CD4-positive, alpha-beta T cell treated with Interleukin-4 for 4 hours (primary cell): Measurements from ENCODE around the gene SERTM1.

Experiments used
- DNase-seq: peaks from one replicate; pipeline ENCODE4 v3.0.0-alpha.2; 2020

Gene SERTM1

DNA sequence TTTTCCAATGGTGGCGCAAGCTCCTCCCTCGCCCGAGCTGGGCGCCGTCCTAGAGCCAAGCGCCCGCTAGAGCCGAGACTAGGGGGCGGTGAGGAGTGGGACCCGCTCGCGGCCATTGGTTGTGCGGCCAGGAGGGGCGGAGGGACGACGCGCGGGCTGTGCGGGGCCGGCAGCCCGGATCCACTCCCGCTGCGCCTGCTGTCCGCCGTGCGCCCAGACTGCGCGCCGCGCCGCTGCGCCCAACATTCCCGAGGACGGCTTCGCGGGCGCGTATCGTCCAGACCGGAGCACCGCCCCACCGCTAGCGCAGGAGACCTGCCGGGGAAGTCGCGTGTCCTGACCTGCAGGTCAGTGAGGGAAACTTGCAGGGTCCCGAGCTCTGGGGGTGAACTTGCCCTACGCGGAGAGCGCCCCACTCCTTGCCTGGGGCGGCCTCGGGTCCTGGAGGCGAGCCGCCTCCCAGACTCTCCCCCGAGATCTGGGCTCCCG lies at the start of gene SERTM1:
SERTM1 (plus strand) TSS at position 183 of the 489 bp plus-strand sequence. CDS start 21,059 bp downstream, outside the sequence.
- DNase-seq = no peak

GRCh38 chr13:36628377-36629056 lies 45.3 kb upstream of the SERTM1 start:
- DNase-seq = no peak

DNA sequence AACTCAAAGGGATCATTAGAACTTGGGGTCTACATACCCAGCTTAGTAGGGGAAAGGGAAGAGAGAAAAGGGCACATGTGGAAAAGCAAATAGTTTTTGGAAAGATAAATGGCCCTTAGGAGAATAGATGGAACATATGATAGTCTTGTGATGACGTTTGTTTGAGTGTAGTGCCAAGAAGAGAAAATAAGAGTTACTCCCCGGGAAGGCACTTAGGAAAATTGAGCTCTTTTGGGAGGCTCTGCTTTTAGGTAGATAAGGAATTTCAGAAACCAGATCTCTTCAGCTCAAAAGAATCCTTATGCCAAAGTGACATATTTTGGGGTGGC lies 44.8 kb upstream of the SERTM1 start:
- DNase-seq = no peak

DNA sequence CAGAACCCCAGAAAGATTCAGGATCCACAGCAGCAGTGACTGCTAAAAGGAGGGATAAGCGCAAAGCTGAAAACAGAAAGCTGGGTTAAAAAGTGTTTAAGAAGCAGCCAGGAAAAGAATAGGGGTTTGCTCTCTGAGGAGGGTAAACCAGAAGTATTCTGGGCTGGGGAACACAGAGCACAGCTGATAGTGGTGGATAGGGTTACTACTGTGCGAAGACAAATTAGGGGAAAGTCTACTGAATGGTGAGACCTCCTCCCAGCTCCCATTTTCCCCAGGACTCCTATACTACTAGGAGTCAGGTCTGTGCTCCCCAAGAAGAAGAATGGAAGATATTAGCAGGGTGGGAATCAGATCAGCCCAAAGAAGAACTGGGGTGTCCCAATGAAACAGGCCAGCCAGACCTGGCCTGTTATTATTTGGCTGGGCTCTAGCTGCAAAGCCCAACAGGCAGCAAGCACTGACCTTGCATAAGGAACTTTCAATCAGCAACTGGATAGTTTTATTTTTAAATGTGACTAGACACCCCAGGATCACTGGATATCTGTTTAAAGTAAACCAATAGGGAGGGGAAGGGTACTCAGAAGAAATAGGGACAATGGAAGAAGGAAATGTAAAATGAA lies 43.5 kb upstream of the SERTM1 start:
- DNase-seq = no peak

DNA sequence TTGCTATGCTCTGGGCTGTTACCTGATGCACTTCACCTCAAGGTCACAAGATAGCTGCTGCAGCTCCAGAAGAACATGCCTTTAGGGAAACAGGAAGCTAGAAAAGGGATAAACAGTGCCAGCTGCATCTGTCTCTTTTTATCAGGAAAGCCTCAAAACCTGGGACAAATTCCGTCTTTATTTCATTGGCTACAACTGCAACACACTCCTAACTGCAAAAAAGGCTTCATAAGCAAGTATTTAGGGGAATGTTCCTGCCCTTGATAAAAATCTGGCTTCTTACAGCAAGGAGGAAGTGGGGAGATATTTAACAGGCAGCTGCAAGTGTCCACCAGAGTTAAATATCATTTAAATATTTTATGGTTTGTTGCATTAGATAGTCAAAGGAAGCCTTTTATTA lies 34.2 kb upstream of the SERTM1 start:
- DNase-seq = no peak

DNA sequence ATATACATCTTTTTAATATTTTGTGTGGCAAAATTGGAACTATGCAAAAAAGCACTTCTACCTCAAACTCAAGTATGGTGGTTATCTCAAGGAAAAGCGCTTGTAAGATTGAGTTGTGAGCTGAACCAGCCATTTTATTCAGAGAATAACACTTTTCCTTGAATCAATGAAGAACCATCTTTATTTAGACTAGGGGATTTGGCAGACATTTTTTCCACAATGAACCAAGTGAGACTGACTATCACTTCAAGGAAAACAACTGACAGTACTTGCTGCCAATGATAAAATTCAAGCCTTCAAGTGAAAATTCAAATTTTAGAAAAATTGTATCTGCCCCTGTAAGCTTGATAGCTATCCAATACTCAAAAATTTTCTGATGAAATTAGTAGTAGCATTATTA lies 23.2 kb upstream of the SERTM1 start:
- no peak for DNase-seq

GRCh38 chr13:36665630-36666029 lies 8.2 kb upstream of the SERTM1 start:
- no peak for DNase-seq

DNA sequence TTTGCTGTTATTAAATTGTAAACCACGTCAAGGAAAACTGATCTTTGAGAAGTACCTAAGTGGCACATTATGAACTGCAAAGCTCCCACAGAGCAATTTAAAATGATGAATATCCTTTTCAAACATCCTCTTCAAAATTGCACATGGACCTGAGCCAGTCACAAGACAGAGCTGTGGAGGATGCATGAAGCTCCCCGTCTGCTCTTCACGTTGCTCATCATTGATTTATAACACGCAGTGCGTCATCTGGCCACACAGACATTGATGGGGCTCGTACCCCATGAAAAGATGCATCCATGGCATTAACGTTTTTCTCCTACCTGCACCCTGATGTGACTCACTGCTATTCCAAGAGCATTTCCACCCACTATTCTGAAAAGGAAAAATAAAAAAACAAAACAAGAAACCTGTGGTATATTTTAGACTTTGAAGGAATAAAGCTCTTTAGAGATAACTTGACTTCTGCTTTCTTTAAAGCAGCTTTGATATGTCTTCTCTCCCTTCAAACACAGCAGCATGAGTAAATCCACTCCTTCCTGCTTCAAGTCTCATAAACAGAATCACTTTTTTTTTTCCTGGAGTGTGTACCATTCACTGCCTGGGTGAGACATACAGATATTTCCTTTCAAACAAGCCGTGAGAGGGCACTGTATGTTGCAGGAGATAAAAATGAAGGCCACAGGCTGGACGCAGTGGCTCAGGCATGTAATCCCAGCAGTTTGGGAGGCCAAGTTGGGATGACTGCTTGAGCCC lies 7.2 kb upstream of the SERTM1 start:
- no peak for DNase-seq

DNA sequence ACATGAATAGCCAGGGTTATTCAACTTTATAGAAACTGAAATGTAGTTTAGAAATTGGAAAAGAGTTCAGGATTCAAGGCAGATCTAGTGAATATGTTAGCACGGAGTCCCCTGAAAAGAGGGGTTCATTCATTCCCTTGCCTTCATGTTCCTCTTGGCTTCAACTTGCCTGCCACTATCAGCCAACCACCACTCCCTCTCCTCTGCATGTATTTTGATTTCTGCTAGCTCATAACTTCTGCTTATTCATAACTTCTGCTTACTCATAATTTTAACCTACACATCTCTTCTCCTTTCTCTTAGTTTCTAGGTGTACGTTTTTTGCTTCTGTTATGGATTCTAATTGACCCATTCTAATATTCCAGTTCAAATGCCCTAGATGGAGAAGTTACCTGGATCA lies 5.5 kb upstream of the SERTM1 start:
- DNase-seq = no peak

DNA sequence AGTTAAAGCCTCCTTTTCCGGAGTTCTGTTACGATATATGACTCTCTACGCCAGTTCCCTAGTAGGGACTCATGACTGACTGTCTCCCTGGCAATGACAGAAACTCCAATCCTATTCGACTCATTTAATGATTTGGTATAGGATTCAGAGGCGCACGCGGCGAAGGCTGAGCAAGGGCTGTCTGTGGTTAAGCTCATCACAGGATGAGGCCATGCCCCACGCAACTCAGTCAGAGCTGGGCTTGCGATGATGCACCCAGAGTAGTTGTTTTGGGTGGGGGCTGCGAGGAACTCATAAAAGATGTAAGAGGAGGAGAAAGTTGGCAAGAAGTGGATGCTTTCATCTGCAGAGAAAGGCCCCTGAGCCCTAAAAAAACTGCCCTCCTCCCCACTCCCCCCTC lies 468 bp upstream of the SERTM1 start:
- no peak for DNase-seq

GRCh38 chr13:36674337-36675212 lies 755 bp downstream of the SERTM1 start:
- no peak for DNase-seq

DNA sequence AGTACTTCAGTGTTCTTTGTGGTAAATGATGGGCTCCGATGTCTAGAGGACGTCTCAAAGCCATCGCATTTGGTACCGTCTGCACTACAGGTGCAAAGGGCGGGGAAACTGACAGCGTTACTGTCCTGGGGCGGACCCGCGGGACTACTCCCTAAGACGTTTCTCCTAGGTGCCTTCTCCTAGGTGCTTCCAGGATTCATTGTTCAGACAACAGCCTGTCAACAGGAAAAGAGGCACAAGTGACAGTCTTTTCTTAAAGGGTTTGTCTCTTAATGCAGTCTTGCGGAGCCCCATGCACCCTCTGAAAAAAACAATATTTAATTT lies 1.4 kb downstream of the SERTM1 start:
- no peak for DNase-seq

DNA sequence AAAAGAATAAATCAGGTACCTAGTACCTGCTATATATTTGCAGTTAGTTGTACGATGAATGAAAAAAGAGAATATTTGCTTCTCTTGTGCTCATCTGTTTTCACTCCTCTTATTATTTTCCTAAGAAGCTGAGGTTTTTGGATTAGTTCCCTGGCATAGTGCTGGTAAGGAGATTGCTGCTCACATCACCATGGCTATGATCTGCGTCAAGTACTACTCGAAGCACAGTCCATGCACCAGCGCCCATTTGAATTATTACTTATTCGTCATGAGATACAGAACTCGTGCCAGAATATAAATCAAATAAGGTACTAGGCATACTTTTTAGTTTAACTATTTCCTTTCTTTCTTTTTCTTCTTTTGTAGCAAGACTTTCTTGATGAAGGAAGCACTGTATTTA lies 7.1 kb downstream of the SERTM1 start:
- DNase-seq = no peak

GRCh38 chr13:36681894-36682624 lies 8.2 kb downstream of the SERTM1 start:
- DNase-seq = no peak

DNA sequence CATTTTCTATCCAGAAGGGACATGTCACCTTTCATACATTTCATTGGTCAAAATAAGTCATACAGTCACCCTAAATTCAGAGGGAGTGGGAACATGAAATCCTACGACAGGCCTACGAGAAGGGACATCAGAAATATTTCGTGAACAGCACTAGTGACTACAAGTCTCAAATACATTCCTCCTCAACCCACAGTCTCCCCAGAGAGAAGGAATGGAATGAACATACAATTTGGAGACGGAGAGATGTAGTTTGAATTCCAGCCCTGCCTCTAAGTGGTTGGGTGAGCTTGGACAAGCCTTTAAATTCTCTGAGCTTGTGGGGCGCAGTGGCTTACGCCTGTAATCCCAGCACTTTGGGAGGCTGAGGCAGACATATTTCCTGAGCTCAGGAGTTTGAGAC lies 9.9 kb downstream of the SERTM1 start:
- no peak for DNase-seq

- no peak for DNase-seq
These were observed 12.1 kb downstream of the SERTM1 start for GRCh38 chr13:36685927-36686326.

GRCh38 chr13:36696410-36697010 lies 22.7 kb downstream of the SERTM1 start:
- no peak for DNase-seq

DNA sequence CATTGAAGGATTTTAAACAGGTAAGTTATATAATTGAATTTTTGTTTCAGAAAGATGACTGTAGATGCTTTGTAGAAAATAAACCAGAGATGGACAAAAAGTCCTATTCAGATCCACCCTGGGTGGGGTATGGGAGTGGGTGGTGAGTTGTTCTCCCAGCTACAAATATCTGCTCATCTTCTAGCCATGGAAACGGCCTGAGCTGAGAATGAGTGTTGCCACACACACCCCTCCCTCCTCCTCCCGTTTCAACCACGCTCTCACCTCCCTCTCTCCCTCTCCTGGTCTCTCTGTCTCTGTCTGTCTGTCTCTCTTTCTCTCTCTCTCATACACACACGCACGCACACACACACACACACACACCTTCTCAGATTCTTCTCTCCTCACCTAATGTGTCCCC lies 26.4 kb downstream of the SERTM1 start:
- DNase-seq = no peak

- DNase-seq = no peak
These were observed 32.9 kb downstream of the SERTM1 start for GRCh38 chr13:36706755-36707154.

- DNase-seq = no peak
These were observed 35.5 kb downstream of the SERTM1 start for GRCh38 chr13:36709136-36709890.

GRCh38 chr13:36710396-36710795 lies 36.6 kb downstream of the SERTM1 start:
- DNase-seq = no peak
